BLaER1 treated with 17β-estradiol and CSF1 and Interleukin-3, amounts not matched to agents 10 nM and 100 nM (cell line): ENCODE data around the gene SLC22A1.
"Not testable (repeated sequence)": the region's sequence is repeated elsewhere in the genome, so short reads cannot be mapped to it uniquely, and the experiment has no call there.

ENCODE experiments used
- H3K27ac ChIP-seq, 11 experiments: shearing (Covaris generic); formaldehyde crosslinking; 2 replicates each; pipeline ENCODE4 v1.8.1; 2022
- H3K27me3 ChIP-seq, 11 experiments: shearing (Covaris generic); formaldehyde crosslinking; 2 replicates each; pipeline ENCODE4 v1.8.1; 2022
- H3K36me3 ChIP-seq, 11 experiments: shearing (Covaris generic); formaldehyde crosslinking; 2 replicates each; pipeline ENCODE4 v1.8.1; 2022
- H3K4me1 ChIP-seq, 10 experiments: shearing (Covaris generic); formaldehyde crosslinking; 2 replicates each; pipeline ENCODE4 v1.8.1; 2022
- H3K4me2 ChIP-seq, 11 experiments: shearing (Covaris generic); formaldehyde crosslinking; 2 replicates each; pipeline ENCODE4 v1.8.1; 2022
- H3K4me3 ChIP-seq, 10 experiments: shearing (Covaris generic); formaldehyde crosslinking; 2 replicates each; pipeline ENCODE4 v1.8.1; 2022
- H3K9ac ChIP-seq, 11 experiments: shearing (Covaris generic); formaldehyde crosslinking; 2 replicates each; pipeline ENCODE4 v1.8.1; 2022
- H3K9me3 ChIP-seq, 11 experiments: shearing (Covaris generic); formaldehyde crosslinking; replicated peaks in 1 of 11; 2 replicates each; pipeline ENCODE4 v1.8.1; 2022
- H4K20me1 ChIP-seq, 11 experiments: shearing (Covaris generic); formaldehyde crosslinking; 2 replicates each; pipeline ENCODE4 v1.8.1; 2022
- Cebpa-rat ChIP-seq, 11 experiments: shearing (Covaris generic); IDR thresholded peaks; 2 replicates each; pipeline ENCODE4 v1.8.1; 2022

The SLC22A1 gene

GRCh38 chr6:160116411-160116810 lies 5.2 kb upstream of the SLC22A1 start:
- Histone ChIP-seq H3K27ac (no peak overlapping the region), H3K4me3 (no peak overlapping the region), H3K27me3 (no peaks in the 10 kb centered on the region), H3K9ac (no peak overlapping the region), H3K4me2 (no peak overlapping the region), H4K20me1 (no peaks in the 10 kb centered on the region), H3K9me3 (peaks cover 34 to 49% (median 39%) of the 10 kb centered on the region in 11 experiments), H3K36me3 (peaks cover 12 to 63% (median 26%) of the 10 kb centered on the region in 11 experiments; a peak in 20 of 22 replicates), H3K4me1 (no peaks in the 10 kb centered on the region)
- no peak for TF ChIP-seq Cebpa-rat (IDR thresholded peaks at IDR 0.05)

- Histone ChIP-seq H3K9me3 (peaks cover 34 to 49% (median 39%) of the 10 kb centered on the region in 11 experiments), H3K9ac (no peak overlapping the region), H3K4me3 (no peak overlapping the region), H3K36me3 (peaks cover 12 to 64% (median 26%) of the 10 kb centered on the region in 11 experiments; a peak in 20 of 22 replicates), H3K27ac (no peak overlapping the region), H4K20me1 (no peaks in the 10 kb centered on the region), H3K27me3 (no peaks in the 10 kb centered on the region), H3K4me1 (no peaks in the 10 kb centered on the region), H3K4me2 (no peak overlapping the region)
- no peak for TF ChIP-seq Cebpa-rat (IDR thresholded peaks at IDR 0.05)
Measured at GRCh38 chr6:160117137-160117536, 4.5 kb upstream of the SLC22A1 start.

GRCh38 chr6:160118620-160119229 lies 2.9 kb upstream of the SLC22A1 start:
- no peak for TF ChIP-seq Cebpa-rat (IDR thresholded peaks at IDR 0.05)
- H3K27ac ChIP-seq, result no peak overlapping the region
- H4K20me1 ChIP-seq, result no peaks in the 10 kb centered on the region; a peak in 2 of 22 replicates
- H3K36me3 ChIP-seq, result peaks cover 12 to 54% (median 26%) of the 10 kb centered on the region in 11 experiments; a peak in 20 of 22 replicates
- no peak overlapping the region for H3K4me2 ChIP-seq
- H3K27me3 ChIP-seq, result no peaks in the 10 kb centered on the region
- no peak overlapping the region for H3K4me3 ChIP-seq
- no peaks in the 10 kb centered on the region for H3K4me1 ChIP-seq
- peaks cover 34 to 49% (median 39%) of the 10 kb centered on the region in 11 experiments for H3K9me3 ChIP-seq
- H3K9ac ChIP-seq, result no peak overlapping the region

GRCh38 chr6:160120087-160120486 lies 1.5 kb upstream of the SLC22A1 start:
- H3K27ac ChIP-seq, result no peak overlapping the region
- TF ChIP-seq Cebpa-rat (IDR thresholded peaks at IDR 0.05), result no peak
- H3K4me1 ChIP-seq, result no peaks in the 10 kb centered on the region
- no peaks in the 10 kb centered on the region; a peak in 2 of 22 replicates for H4K20me1 ChIP-seq
- H3K27me3 ChIP-seq, result no peaks in the 10 kb centered on the region
- H3K4me3 ChIP-seq, result no peak overlapping the region
- H3K4me2 ChIP-seq, result no peak overlapping the region
- H3K9ac ChIP-seq, result no peak overlapping the region
- peaks cover 32 to 41% (median 39%) of the 10 kb centered on the region in 11 experiments for H3K9me3 ChIP-seq
- peaks cover 12 to 53% (median 26%) of the 10 kb centered on the region in 11 experiments; a peak in 20 of 22 replicates for H3K36me3 ChIP-seq

- peaks cover 5 to 34% (median 19%) of the 10 kb centered on the region in 11 experiments; a peak in 19 of 22 replicates for H3K36me3 ChIP-seq
- no peak for TF ChIP-seq Cebpa-rat (IDR thresholded peaks at IDR 0.05)
- no peak overlapping the region for H3K4me3 ChIP-seq
- H3K4me1 ChIP-seq, result no peaks in the 10 kb centered on the region
- no peak overlapping the region for H3K9ac ChIP-seq
- H3K27ac ChIP-seq, result no peak overlapping the region
- no peaks in the 10 kb centered on the region; a peak in 2 of 22 replicates for H4K20me1 ChIP-seq
- H3K9me3 ChIP-seq, result peaks cover 17 to 22% (median 21%) of the 10 kb centered on the region in 11 experiments
- H3K27me3 ChIP-seq, result no peaks in the 10 kb centered on the region
- no peak overlapping the region for H3K4me2 ChIP-seq
Measured at GRCh38 chr6:160121981-160122380, 366 bp downstream of the SLC22A1 start.

GRCh38 chr6:160122744-160123143 lies 1.1 kb downstream of the SLC22A1 start:
- Histone ChIP-seq H3K27ac (no peak overlapping the region), H3K9ac (no peak overlapping the region), H3K9me3 (peaks cover 9 to 15% (median 14%) of the 10 kb centered on the region in 11 experiments), H3K36me3 (peaks cover 0 to 27% (median 11%) of the 10 kb centered on the region in 11 experiments; a peak in 17 of 22 replicates), H3K27me3 (no peaks in the 10 kb centered on the region), H3K4me3 (no peak overlapping the region), H3K4me1 (no peaks in the 10 kb centered on the region), H3K4me2 (no peak overlapping the region), H4K20me1 (no peaks in the 10 kb centered on the region; a peak in 2 of 22 replicates)
- no peak for TF ChIP-seq Cebpa-rat (IDR thresholded peaks at IDR 0.05)

- no peak overlapping the region for H3K4me3 ChIP-seq
- H3K36me3 ChIP-seq, result peaks cover 0 to 14% (median 0%) of the 10 kb centered on the region in 11 experiments; a peak in 3 of 22 replicates
- H4K20me1 ChIP-seq, result no peaks in the 10 kb centered on the region; a peak in 2 of 22 replicates
- H3K4me1 ChIP-seq, result no peaks in the 10 kb centered on the region
- no peak overlapping the region for H3K4me2 ChIP-seq
- no peak overlapping the region for H3K27ac ChIP-seq
- H3K9me3 ChIP-seq, result peaks cover 0 to 2% (median under 1%) of the 10 kb centered on the region in 11 experiments; a peak in 12 of 22 replicates
- H3K9ac ChIP-seq, result no peak overlapping the region
- no peak for TF ChIP-seq Cebpa-rat (IDR thresholded peaks at IDR 0.05)
- H3K27me3 ChIP-seq, result no peaks in the 10 kb centered on the region
Measured at GRCh38 chr6:160124007-160124406, 2.4 kb downstream of the SLC22A1 start.

GRCh38 chr6:160124605-160125004 lies 3.0 kb downstream of the SLC22A1 start:
- Histone ChIP-seq H3K4me2 (no peak overlapping the region), H3K4me3 (no peak overlapping the region), H3K9ac (no peak overlapping the region), H3K27ac (no peak overlapping the region), H3K4me1 (no peaks in the 10 kb centered on the region), H3K36me3 (peaks cover 0 to 14% (median 0%) of the 10 kb centered on the region in 11 experiments; a peak in 2 of 22 replicates), H3K27me3 (no peaks in the 10 kb centered on the region), H3K9me3 (no peaks in the 10 kb centered on the region), H4K20me1 (no peaks in the 10 kb centered on the region; a peak in 2 of 22 replicates)
- no peak for TF ChIP-seq Cebpa-rat (IDR thresholded peaks at IDR 0.05)

GRCh38 chr6:160125105-160125504 lies 3.5 kb downstream of the SLC22A1 start:
- H3K4me1 ChIP-seq, H3K9ac ChIP-seq, H3K4me3 ChIP-seq, H4K20me1 ChIP-seq, H3K27ac ChIP-seq, H3K27me3 ChIP-seq, H3K9me3 ChIP-seq, H3K4me2 ChIP-seq: not testable (repeated sequence)
- peaks cover 0 to 14% (median 0%) of the 10 kb centered on the region in 11 experiments; a peak in 2 of 22 replicates for H3K36me3 ChIP-seq
